MCF 10A (cell line): Measurements from ENCODE around the gene JAG2. TPM values are rescaled to one million over a fixed set of nuclear protein-coding genes. Genes with fewer than 3 reads are reported as not detected.

Source experiments
- BruUV-seq: library from RNA; stranded (reverse); fragments of 400-500 nt; replicated peaks from 2 replicates; lab custom pipeline; 2021; lab: Mats Ljungman, UMichigan
- CTCF ChIA-PET: fragments of 300-600 bp; sonication (Branson Sonifier 250); formaldehyde crosslinking; extraction: SDS; loops from one replicate; lab custom pipeline; 2021; ENCODE audit warnings: antibody characterized with exemption, inconsistent platforms; lab: Yijun Ruan, JAX
- POLR2A ChIA-PET: fragments of 300-600, 350-650 bp; sonication (Branson Sonifier 250); formaldehyde crosslinking; extraction: SDS; loops from one replicate; lab custom pipeline; 2020; ENCODE audit warnings: antibody characterized with exemption, inconsistent platforms; lab: Yijun Ruan, JAX
- DNase-seq: peaks from one replicate; pipeline ENCODE4 v3.0.0-alpha.2; 2018; ENCODE audit not compliant: unreplicated experiment
- H3K27ac Mint-ChIP-seq: one replicate; pipeline ENCODE4 v1.8.0; 2022; ENCODE audit warnings: mild to moderate bottlenecking, low read depth, mixed read lengths; ENCODE audit not compliant: unreplicated experiment
- H3K27me3 Mint-ChIP-seq: one replicate; pipeline ENCODE4 v1.8.0; 2022; ENCODE audit warnings: mixed read lengths; ENCODE audit not compliant: insufficient read depth, unreplicated experiment
- H3K36me3 Mint-ChIP-seq: one replicate; pipeline ENCODE4 v1.8.0; 2022; ENCODE audit warnings: mild to moderate bottlenecking, moderate library complexity, mixed read lengths; ENCODE audit not compliant: insufficient read depth, unreplicated experiment
- H3K4me1 Mint-ChIP-seq: one replicate; pipeline ENCODE4 v1.8.0; 2022; ENCODE audit warnings: mixed read lengths; ENCODE audit not compliant: insufficient read depth, unreplicated experiment
- H3K4me3 Mint-ChIP-seq: one replicate; pipeline ENCODE4 v1.8.0; 2022; ENCODE audit warnings: mild to moderate bottlenecking, moderate library complexity, mixed read lengths; ENCODE audit not compliant: unreplicated experiment
- H3K9me3 Mint-ChIP-seq: one replicate; pipeline ENCODE4 v1.8.0; 2022; ENCODE audit warnings: mixed read lengths; ENCODE audit not compliant: unreplicated experiment
- intact Hi-C: fragments of 100-400 bp; cut with micrococcal nuclease; formaldehyde crosslinking; loops from 2 replicates; pipeline ENCODE4 v1.14.1; 2022
- total RNA-seq: library from RNA; stranded (reverse); gene quantifications from 2 replicates; pipeline ENCODE4 v1.2.3, GENCODE V29; 2022
- TF ChIP-seq, protein P1 (sequence below): fragments of 200-600 bp; IDR thresholded peaks from one replicate; pipeline ENCODE4 v1.8.0; 2022; ENCODE audit warnings: antibody characterized with exemption, mild to moderate bottlenecking; ENCODE audit not compliant: unreplicated experiment

Gene JAG2
- total RNA-seq, 1 experiment from 2014 or later = 33.5 TPM

DNA sequence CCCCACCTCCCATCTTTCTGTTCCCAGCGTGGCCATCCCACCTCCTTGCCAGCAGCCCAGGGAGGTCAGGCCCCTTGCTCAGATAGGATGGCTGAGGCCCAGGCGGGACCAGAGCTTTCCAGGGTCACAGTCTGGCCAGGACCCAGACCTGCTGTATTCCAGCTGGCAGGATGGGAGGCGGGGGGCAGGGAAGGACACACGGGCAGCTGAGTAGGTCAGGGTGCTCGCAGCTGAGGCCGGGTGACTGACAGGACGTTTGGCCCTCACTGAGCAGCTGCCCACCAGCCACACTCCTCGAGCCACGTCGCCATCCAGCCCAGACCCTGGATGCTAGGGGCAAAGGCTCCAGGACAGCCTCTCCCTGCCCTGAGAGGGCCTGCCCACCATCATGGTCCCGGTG lies 8.5 kb upstream of the JAG2 start:
- H3K4me3 Mint-ChIP-seq = no peak overlapping the region
- no peak overlapping the region for H3K27ac Mint-ChIP-seq
- ChIA-PET CTCF (interaction anchor here (0.7 kb wide), 1 partner anchor 20 kb away, joined by 4 read pairs; no protein-coding TSS in a partner anchor), POLR2A (no interaction called here)
- intact Hi-C loops = no loop called here
- H3K27me3 Mint-ChIP-seq = no peaks in the 10 kb centered on the region
- TF ChIP-seq, protein P1, sequence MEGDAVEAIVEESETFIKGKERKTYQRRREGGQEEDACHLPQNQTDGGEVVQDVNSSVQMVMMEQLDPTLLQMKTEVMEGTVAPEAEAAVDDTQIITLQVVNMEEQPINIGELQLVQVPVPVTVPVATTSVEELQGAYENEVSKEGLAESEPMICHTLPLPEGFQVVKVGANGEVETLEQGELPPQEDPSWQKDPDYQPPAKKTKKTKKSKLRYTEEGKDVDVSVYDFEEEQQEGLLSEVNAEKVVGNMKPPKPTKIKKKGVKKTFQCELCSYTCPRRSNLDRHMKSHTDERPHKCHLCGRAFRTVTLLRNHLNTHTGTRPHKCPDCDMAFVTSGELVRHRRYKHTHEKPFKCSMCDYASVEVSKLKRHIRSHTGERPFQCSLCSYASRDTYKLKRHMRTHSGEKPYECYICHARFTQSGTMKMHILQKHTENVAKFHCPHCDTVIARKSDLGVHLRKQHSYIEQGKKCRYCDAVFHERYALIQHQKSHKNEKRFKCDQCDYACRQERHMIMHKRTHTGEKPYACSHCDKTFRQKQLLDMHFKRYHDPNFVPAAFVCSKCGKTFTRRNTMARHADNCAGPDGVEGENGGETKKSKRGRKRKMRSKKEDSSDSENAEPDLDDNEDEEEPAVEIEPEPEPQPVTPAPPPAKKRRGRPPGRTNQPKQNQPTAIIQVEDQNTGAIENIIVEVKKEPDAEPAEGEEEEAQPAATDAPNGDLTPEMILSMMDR = no peak
- no peaks in the 10 kb centered on the region for H3K36me3 Mint-ChIP-seq
- no TSS peak for BruUV-seq
- H3K4me1 Mint-ChIP-seq = no peaks in the 10 kb centered on the region
- no peaks in the 10 kb centered on the region for H3K9me3 Mint-ChIP-seq
- no peak for DNase-seq

DNA sequence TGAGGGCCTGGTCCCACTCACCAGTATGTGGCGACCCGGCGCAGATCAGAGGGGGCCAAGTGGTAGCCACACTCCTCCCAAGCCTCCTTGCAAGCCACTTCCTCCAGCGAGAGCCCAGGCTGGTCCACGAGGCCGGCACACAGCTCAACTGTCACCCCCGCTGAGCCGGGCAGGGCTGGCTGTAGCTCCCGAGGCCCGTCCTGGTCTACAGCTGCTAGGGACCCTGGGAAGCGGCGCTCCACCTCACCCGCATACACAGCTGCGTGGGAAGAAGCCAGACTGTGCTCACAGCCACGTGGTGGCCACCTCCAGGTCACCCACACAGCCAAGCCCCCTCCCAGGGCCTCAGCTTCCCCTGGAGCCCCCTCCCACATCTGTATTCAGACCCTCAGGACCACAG lies 7.9 kb upstream of the JAG2 start:
- Mint-ChIP-seq H3K36me3 (no peaks in the 10 kb centered on the region), H3K27me3 (no peaks in the 10 kb centered on the region), H3K9me3 (no peaks in the 10 kb centered on the region), H3K4me3 (no peak overlapping the region), H3K4me1 (no peaks in the 10 kb centered on the region), H3K27ac (no peak overlapping the region)
- intact Hi-C loops = no loop called here
- CTCF ChIA-PET = interaction anchor here (0.6 to 0.9 kb wide), 2 partner anchors 86 to 226 kb away, joined by 4 to 5 read pairs; no protein-coding TSS in a partner anchor
- TF ChIP-seq, protein P1 = no peak
- POLR2A ChIA-PET = no interaction called here
- no peak for DNase-seq
- BruUV-seq = no TSS peak

DNA sequence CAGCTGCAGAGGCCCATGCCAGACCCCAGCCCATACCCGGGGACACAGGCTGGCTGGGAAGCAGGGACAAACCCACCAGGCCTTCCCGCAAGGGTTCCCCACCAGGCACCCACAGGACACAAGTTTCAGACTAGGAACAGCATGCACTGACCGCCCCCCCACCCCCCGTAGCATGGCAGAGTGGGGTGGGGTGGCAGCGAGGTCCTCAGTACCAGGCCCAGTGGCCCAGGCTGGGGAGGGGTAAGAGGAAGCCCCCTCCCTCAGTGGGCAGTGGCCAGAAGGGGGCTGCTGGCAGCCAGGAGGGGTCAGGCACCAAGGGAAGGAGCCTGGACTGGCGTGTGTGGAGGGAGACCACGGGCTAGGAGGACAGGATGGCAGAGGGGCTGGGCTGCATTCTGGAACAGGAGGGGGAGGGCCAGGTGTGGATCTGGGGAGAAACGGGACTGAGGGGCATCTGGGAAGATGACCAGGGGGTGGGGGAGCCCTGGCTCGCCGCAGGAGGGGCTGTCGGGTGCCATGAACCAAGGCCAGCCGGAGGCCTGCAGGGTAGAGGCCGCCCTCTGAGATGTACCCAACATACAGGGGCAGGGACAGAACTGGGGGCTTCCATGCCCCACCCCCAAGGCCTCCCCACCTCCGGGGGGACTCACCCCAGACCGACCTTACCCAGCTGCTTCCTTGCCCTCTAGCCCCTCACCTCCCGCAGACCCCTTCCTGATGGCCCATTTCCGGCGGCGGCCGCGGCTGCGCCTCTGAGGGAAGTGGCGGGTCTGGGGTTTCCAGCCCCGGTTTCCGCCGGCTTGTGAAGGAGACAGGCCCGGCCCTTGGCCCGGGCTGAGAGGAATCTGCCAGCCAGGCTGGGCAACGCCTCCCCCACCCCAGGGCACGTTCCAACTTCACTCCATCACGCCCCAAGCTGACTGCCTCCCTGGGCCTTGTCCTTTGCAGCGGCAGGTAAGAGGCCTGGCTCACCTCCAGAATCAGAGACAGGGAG lies 5.6 kb upstream of the JAG2 start:
- no peaks in the 10 kb centered on the region for H3K9me3 Mint-ChIP-seq
- no peak overlapping the region for H3K4me3 Mint-ChIP-seq
- DNase-seq = no peak
- no peaks in the 10 kb centered on the region for H3K27me3 Mint-ChIP-seq
- TF ChIP-seq, protein P1 = no peak
- ChIA-PET POLR2A (interaction anchor here (0.6 kb wide), 1 partner anchor 297 kb away, joined by 3 read pairs; no protein-coding TSS in a partner anchor), CTCF (interaction anchor here (1.3 kb wide), 1 partner anchor 87 kb away, joined by 3 read pairs; no protein-coding TSS in a partner anchor)
- H3K4me1 Mint-ChIP-seq = no peaks in the 10 kb centered on the region
- intact Hi-C loops = no loop called here
- H3K27ac Mint-ChIP-seq = no peak overlapping the region
- BruUV-seq = no TSS peak
- H3K36me3 Mint-ChIP-seq = no peaks in the 10 kb centered on the region

DNA sequence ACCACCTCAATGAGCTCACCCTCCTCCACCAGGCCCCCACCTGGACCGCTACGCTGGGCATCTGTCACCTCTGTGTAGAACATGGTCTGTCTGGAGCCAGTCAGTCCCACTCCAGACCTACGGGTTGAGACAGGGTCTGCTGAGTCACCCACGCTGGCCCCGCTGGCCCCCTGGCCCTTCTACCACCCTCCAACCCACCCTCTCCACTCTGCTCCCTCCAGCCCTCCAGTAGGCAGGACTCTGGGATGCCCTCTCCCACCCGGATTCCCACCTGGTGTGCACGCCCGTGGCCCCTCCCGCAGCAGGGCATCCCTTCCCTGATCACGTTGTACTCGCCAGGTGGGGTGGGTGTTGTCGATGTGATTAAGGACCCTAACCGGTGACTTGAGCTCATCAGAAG lies 4.6 kb upstream of the JAG2 start:
- ChIA-PET CTCF (interaction anchor here (0.6 kb wide), 1 partner anchor 153 kb away, joined by 3 read pairs; no protein-coding TSS in a partner anchor), POLR2A (interaction anchor here (1.6 kb wide), 1 partner anchor 86 kb away, joined by 4 read pairs; no protein-coding TSS in a partner anchor)
- BruUV-seq = no TSS peak
- no peak for DNase-seq
- Mint-ChIP-seq H3K27me3 (no peaks in the 10 kb centered on the region), H3K27ac (no peak overlapping the region), H3K36me3 (peaks cover 7% of the 10 kb centered on the region), H3K4me1 (no peaks in the 10 kb centered on the region), H3K4me3 (no peak overlapping the region), H3K9me3 (no peaks in the 10 kb centered on the region)
- intact Hi-C loops = no loop called here
- TF ChIP-seq, protein P1 = no peak
